Activated CD8-positive, alpha-beta memory T cell treated with anti-CD3 and anti-CD28 coated beads, Interleukin-2, amount 50 U/mL, for 1 hour (primary cell): ENCODE data around the gene SIRT7.
A peak's percentile ranks its signal among the peaks of the same experiment; 100 is the strongest.

Source experiments
- DNase-seq: peaks from one replicate; pipeline ENCODE4 v3.0.0-alpha.2; 2020; ENCODE audit errors: extremely low read depth

The SIRT7 gene

GRCh38 chr17:81932333-81932983 is 14.5 kb upstream of the SIRT7 start:
- DNase-seq = no peak

GRCh38 chr17:81931557-81932332 is 13.8 kb upstream of the SIRT7 start:
- DNase-seq = no peak

GRCh38 chr17:81931189-81931556 is 13.2 kb upstream of the SIRT7 start:
- DNase-seq = no peak

DNA sequence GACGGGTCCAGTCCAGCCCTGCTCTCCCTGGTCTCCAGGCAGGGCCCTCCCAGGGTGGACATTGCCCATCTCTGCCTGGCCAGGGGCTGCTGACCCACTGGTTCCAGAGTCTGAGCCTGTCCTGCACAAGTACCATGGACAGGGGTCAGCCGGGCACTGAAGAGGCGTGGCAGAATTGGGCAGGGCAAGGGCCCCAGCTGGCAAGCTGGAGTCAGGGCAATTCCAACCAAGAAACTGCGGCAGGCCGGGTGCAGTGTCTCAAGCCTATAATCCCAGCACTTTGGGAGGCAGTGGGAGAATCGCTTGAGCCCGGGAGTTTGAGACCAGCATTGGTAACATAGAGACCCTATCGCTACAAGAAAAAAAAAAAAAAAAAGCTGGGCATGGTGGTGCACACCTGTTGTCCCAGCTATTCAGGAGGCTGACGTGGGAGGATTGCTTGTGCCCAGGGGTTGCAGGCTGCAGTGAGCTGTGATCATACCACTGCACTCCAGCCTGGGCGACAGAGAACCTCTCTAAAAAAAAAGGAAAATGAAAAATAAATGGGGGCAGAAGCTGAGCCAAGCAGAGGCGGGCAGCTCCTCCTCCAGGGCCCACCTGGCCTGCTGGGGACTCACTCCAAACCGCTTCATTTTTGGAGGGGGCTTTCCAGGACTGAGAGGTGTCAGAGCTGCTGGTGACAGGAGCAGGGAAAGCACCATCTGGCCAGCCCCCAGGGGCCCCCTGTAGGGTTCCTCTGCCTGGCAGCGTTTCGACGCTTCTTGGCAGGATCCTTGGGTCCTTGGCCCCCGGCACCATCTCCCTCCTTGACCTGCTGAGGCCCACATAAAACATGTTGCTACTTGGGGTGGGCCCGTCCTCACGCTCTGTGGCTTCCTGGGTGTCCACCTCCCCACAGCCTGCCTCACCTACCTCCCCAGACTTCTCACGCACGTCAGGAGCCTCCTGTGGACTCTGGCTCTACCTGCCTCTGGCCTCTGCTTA is 12.5 kb upstream of the SIRT7 start:
- no peak for DNase-seq

- DNase-seq = no peak
Observed at GRCh38 chr17:81929253-81930141, 11.5 kb upstream of the SIRT7 start.

DNA sequence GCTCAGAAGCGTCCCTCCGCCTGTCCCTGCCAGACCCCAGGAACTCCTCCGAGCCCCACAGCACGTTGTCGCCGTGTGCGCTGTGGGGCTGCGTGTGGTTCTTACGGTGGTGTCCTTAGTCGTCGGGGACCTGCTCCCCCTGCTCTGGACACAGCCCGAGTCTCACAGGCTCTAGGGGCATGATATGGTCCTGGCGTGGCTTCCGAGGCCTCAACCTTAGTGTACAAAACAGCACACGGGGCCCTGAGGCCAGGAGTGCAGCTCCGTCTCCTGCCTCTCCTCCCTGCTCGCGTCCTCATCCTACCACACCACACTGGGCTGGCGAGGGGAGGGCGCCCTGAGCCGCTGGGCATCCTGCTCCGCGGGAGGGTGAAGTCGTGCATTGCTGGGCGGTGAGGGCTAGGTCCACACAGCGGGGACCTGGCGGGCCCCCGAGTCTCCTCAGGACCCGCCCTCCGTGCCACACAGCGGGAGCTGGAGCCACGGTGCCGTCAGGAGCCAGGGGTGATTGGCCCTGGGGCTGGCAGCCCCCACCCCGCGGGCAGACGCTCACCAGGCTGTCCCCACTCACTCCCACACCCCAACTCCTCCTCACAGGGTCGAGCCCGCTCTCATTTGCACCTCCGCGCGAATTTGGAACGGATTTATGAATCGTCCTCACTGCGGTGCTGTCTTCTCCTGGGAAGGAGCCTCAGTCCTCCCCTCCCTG is 10.7 kb upstream of the SIRT7 start:
- DNase-seq = no peak

- peak; percentile 69 for DNase-seq
Observed at GRCh38 chr17:81927653-81928543, 9.9 kb upstream of the SIRT7 start, which contains the start of gene MAFG. Gene MAFG (minus strand): TSS chr17:81927735. CDS start chr17:81923185, 4,550 bp downstream.

DNA sequence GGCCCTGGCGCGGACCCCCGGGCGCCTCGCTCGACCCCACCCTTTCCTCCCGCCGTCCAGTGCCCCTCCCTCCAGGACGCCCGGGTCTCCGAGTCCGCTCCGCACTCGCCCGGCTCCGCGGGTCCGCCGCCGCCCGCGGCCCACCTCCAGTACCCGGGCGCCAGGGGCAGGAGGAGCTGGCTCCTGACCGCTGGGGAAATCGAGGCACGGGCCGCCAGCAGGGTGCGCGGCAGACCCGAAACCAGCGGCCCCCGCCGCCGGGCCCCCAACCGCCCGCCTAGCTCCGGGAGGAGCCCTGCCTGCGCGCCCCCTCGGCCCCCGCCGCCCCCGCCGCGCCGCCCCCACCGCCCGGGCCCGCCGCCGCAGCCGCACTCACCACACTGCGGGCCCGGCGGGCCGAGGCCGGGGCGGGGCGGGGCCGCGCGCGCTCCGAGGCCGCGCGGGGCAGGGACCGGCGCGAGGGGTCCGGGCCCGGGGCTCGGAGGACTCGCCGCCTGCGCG is 9.2 kb upstream of the SIRT7 start:
- DNase-seq = no peak

DNA sequence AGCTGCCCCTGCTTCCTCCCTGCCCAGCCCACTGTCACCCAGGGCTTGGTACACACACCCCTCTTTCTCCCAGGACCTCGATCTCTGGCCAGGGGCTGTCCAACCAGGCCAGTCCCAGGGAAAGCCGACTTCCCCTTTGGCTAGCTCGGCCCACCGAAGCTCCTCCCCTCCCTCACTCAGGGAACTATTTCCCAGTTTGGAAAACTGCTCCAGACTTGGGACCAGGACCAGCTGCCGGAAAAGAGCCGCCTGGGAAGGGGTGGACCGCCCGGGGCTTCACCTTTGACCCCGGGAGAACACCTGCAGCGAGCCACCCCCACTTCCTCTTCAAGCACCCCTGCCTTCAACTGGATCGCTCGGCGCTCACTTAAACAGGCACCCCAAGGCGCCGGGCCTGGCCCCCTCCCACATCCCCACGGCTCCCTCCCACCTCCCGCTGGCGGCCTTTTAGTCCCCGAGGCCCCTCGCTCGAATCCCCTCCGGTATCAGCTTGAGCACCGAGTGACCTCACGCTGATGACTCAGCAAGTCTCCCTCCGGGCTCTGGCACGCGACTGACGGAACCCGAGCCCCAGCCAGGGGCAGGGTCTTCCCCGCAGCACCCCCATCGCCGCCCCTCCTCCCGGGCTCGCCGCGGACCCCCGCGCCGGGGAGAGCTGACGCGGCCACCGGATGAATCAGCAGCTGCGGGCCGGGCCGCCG is 8.6 kb upstream of the SIRT7 start:
- no peak for DNase-seq

GRCh38 chr17:81925860-81926450 is 8.0 kb upstream of the SIRT7 start:
- no peak for DNase-seq

GRCh38 chr17:81924557-81925532 is 6.9 kb upstream of the SIRT7 start:
- DNase-seq = no peak

DNA sequence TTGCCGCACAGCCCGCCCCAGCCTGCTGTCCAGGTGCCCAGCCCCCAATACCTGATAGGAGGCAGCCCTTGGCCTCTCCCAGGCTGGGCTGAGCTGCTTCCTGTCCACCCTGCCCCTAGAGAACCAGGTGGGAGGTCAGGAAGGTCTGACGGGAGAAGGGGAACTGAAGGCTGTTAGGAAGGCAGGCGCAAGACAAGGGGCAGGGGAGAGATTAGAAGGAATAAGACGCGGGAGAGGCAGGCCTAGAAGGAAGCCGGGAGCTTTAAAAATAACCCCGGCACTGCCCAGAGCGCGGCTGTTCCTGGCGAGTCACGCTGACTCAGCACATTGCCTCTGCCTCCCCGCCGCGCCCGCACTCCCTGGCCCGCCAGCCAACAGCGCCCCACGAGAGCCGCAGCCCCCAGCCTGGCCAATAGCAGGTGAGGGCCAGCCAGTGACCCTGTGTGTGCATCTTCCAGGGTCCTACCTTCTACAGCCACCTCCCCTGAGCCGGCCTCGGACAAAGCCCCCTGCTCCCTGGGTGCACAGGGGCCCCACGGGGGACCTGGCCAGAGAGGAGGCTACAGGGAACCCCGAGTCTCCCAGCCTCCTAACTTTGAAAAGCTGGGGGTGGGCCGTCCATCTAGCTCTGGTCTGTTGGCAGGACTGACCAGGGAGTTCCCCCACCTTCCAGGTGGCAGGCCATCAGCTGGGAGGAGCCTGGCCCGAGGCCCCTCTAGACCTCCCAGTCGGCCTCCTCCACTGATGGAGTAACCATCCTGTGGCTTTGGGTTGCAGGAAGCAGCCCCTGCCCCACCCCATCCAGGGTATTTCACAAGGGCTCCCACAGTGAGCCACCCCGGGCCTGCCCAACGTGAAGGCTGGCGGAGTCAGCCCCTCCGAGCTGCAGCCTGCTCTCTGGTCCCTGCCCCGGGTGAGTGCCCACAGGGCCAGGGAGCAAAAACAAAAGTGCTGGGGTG is 5.6 kb upstream of the SIRT7 start:
- no peak for DNase-seq

GRCh38 chr17:81922566-81923301 is 4.8 kb upstream of the SIRT7 start:
- no peak for DNase-seq

GRCh38 chr17:81921996-81922565 is 4.1 kb upstream of the SIRT7 start:
- no peak for DNase-seq

DNA sequence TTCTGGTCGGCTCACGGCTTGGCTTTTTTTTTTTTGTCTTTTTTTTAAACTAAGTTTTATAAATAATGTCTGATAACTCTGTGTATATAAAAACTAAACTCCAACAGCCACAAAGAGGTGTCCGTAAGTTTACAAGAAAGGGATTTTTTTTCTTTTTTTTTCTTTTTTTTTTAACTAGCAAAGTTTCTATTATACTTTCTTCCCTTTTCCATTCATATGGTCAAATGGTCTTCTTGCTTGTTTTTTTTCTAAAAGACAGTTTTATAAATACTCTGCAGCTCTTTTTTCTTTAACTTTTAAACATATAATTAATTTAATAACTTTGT is 3.5 kb upstream of the SIRT7 start:
- no peak for DNase-seq
